ENCODE data around the gene NUP43. TPM values are rescaled to one million over a fixed set of nuclear protein-coding genes. Genes with fewer than 3 reads are reported as not detected.

The NUP43 gene
- total and polyA plus RNA-seq, 2 donors from 2014 or later: 9.9 to 36.1 TPM

GRCh38 chr6:149728499-149729234 is 17.7 kb downstream of the NUP43 start:
- no peak overlapping the region for H3K4me3 ChIP-seq (ENCODE audit: low read length in 3 of 3)
- H3K9me3 ChIP-seq (ENCODE audit: control insufficient read depth in 2 of 3, insufficient read depth in 1 of 3, low read length in 3 of 3): no peaks in the 10 kb centered on the region
- peaks cover 2 to 19% (median 11%) of the 10 kb centered on the region in 3 donors for H3K36me3 ChIP-seq (ENCODE audit: control insufficient read depth in 2 of 3, insufficient read depth in 3 of 3, low read length in 3 of 3)
- H3K27me3 ChIP-seq (ENCODE audit: control insufficient read depth, insufficient read depth, low read length): no peaks in the 10 kb centered on the region
- no peak overlapping the region for H3K27ac ChIP-seq (ENCODE audit: low read depth in 2 of 2, low read length in 2 of 2)
- peaks cover 0 to 2% (median 0%) of the 10 kb centered on the region in 3 donors for H3K4me1 ChIP-seq (ENCODE audit: control insufficient read depth in 2 of 3, insufficient read depth in 2 of 3, low read depth in 1 of 3, low read length in 3 of 3)
- FAIRE-seq (no peak), DNase-seq (no peak)
- H3K9ac ChIP-seq (ENCODE audit: low read length in 3 of 3): no peak overlapping the region
- TF ChIP-seq CTCF (IDR thresholded peaks at IDR 0.05; ENCODE audit: borderline replicate concordance, extremely low read depth, insufficient read depth): no peak
- intact Hi-C loops (cut with DNase I): no loop called here

GRCh38 chr6:149727793-149728498 is 18.4 kb downstream of the NUP43 start:
- H3K27ac ChIP-seq (ENCODE audit: low read depth in 2 of 2, low read length in 2 of 2): no peak overlapping the region
- H3K9ac ChIP-seq (ENCODE audit: low read length in 3 of 3): no peak overlapping the region
- H3K27me3 ChIP-seq (ENCODE audit: control insufficient read depth, insufficient read depth, low read length): no peaks in the 10 kb centered on the region
- H3K4me1 ChIP-seq (ENCODE audit: control insufficient read depth in 2 of 3, insufficient read depth in 2 of 3, low read depth in 1 of 3, low read length in 3 of 3): peaks cover 0 to 2% (median 0%) of the 10 kb centered on the region in 3 donors
- no peaks in the 10 kb centered on the region for H3K9me3 ChIP-seq (ENCODE audit: control insufficient read depth in 2 of 3, insufficient read depth in 1 of 3, low read length in 3 of 3)
- no peak for TF ChIP-seq CTCF (IDR thresholded peaks at IDR 0.05; ENCODE audit: borderline replicate concordance, extremely low read depth, insufficient read depth)
- peaks cover 2 to 19% (median 11%) of the 10 kb centered on the region in 3 donors for H3K36me3 ChIP-seq (ENCODE audit: control insufficient read depth in 2 of 3, insufficient read depth in 3 of 3, low read length in 3 of 3)
- no peak overlapping the region for H3K4me3 ChIP-seq (ENCODE audit: low read length in 3 of 3)
- DNase-seq (no peak), FAIRE-seq (no peak)
- intact Hi-C loops (cut with DNase I): no loop called here

- Histone ChIP-seq H3K4me1 (ENCODE audit: control insufficient read depth in 2 of 3, insufficient read depth in 2 of 3, low read depth in 1 of 3, low read length in 3 of 3) (peaks cover 0 to 2% (median 0%) of the 10 kb centered on the region in 3 donors), H3K9me3 (ENCODE audit: control insufficient read depth in 2 of 3, insufficient read depth in 1 of 3, low read length in 3 of 3) (no peaks in the 10 kb centered on the region), H3K4me3 (ENCODE audit: low read length in 3 of 3) (no peak overlapping the region), H3K36me3 (ENCODE audit: control insufficient read depth in 2 of 3, insufficient read depth in 3 of 3, low read length in 3 of 3) (peaks cover 2 to 16% (median 7%) of the 10 kb centered on the region in 3 donors), H3K9ac (ENCODE audit: low read length in 3 of 3) (no peak overlapping the region), H3K27ac (ENCODE audit: low read depth in 2 of 2, low read length in 2 of 2) (no peak overlapping the region), H3K27me3 (ENCODE audit: control insufficient read depth, insufficient read depth, low read length) (no peaks in the 10 kb centered on the region)
- no peak for FAIRE-seq
- TF ChIP-seq CTCF (IDR thresholded peaks at IDR 0.05; ENCODE audit: borderline replicate concordance, extremely low read depth, insufficient read depth): no peak
- no peak for DNase-seq
- intact Hi-C loops (cut with DNase I): no loop called here
Measured at GRCh38 chr6:149725785-149726184, 20.5 kb downstream of the NUP43 start.
